NCI-H774 (cell line): ENCODE data around the gene SDHB.

Source experiments
- DNase-seq: peaks from one replicate; lab custom pipeline; 2025; lab: John Stamatoyannopoulos, UW

The SDHB gene

GRCh38 chr1:17012775-17013490 lies 40.9 kb downstream of the SDHB start:
- DNase-seq = no peak

- peak; percentile 67 for DNase-seq
Measured at GRCh38 chr1:17011439-17012307, 42.2 kb downstream of the SDHB start, which contains the start of gene ATP13A2. ATP13A2 (minus strand) TSS chr1:17011928; CDS start chr1:17011738, 190 bp downstream.

- no peak for DNase-seq
Measured at GRCh38 chr1:17011092-17011438, 42.8 kb downstream of the SDHB start.

GRCh38 chr1:17009706-17010105 lies 44.1 kb downstream of the SDHB start:
- no peak for DNase-seq

- no peak for DNase-seq
Measured at GRCh38 chr1:17008208-17008855, 45.5 kb downstream of the SDHB start.

- DNase-seq = no peak
Measured at GRCh38 chr1:17007121-17007520, 46.7 kb downstream of the SDHB start.

GRCh38 chr1:17005365-17005740 lies 48.5 kb downstream of the SDHB start:
- DNase-seq = no peak

GRCh38 chr1:17004466-17005364 lies 49.1 kb downstream of the SDHB start:
- no peak for DNase-seq

GRCh38 chr1:17002524-17002902 lies 51.3 kb downstream of the SDHB start:
- no peak for DNase-seq

- no peak for DNase-seq
Measured at GRCh38 chr1:17001760-17002523, 51.9 kb downstream of the SDHB start.

GRCh38 chr1:16999863-17000262 lies 54.0 kb downstream of the SDHB start:
- DNase-seq = no peak

GRCh38 chr1:16998589-16998988 lies 55.2 kb downstream of the SDHB start:
- no peak for DNase-seq

- no peak for DNase-seq
Measured at GRCh38 chr1:16996845-16997244, 57.0 kb downstream of the SDHB start.

- no peak for DNase-seq
Measured at GRCh38 chr1:16993521-16994038, 60.3 kb downstream of the SDHB start.

GRCh38 chr1:16992675-16993074 lies 61.2 kb downstream of the SDHB start:
- no peak for DNase-seq

GRCh38 chr1:16992102-16992501 lies 61.7 kb downstream of the SDHB start:
- no peak for DNase-seq

- DNase-seq = no peak
Measured at GRCh38 chr1:16991571-16991970, 62.3 kb downstream of the SDHB start.

- DNase-seq = no peak
Measured at GRCh38 chr1:16989676-16990391, 64.0 kb downstream of the SDHB start.

- no peak for DNase-seq
Measured at GRCh38 chr1:16988210-16988609, 65.6 kb downstream of the SDHB start.

GRCh38 chr1:16986962-16987361 lies 66.9 kb downstream of the SDHB start:
- DNase-seq = no peak
